GM19328 (cell line): ENCODE data around the gene TNS3.
"Not testable (repeated sequence)": the region's sequence is repeated elsewhere in the genome, so short reads cannot be mapped to it uniquely, and the experiment has no call there.

Experiments used
- ATAC-seq: cut with Tn5 transposase; IDR thresholded peaks from one replicate; pipeline ENCODE4 v1.9.1; 2021; ENCODE audit warnings: mild to moderate bottlenecking, moderate library complexity; ENCODE audit not compliant: unreplicated experiment

The TNS3 gene

DNA sequence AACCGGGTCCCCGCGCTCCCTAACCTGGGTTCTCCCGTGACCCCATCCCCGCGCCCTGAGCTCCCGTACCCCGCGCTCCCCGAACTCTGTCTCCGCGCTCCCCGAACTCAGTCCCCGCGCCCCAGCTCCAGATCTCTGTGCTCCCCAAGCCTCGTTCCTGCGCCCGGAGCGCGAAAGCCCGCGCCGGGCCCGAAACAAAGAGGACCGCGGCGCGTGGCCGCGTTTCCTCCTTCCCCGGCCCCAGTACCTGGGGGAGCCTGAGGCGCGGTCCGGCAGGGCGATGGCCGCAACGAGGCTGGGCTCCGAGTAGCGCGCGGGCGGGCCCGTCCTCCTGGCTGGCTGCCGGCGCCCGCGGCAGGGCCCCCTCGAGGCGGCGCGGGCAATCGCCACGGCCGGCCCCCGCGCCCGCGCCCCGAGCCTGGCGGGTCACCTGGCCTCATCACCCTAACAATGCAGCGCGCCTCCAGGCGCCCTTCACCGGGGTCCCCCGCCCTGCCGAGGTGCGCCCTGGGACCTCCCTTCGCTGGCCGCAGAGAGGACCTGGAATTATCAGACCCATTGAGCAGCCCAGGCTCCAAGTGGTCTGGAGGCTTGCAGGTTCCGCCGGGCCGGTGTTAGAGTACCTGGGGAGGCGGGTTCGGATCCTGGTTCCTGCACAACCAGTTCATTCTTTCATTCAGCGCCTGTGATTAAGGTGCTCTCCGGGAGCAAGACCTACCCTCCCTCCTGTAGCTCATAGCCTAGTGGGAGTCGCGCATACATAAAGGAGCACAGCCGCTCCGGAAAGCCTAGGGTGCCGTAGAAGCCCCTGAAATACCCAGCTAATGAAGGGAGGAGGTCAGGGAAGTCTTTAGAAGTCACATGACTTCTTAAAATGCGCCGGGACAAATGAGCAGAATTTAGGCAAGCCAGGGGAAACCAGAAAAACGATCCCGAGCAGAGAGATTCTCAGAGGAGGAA lies at the start of gene TNS3:
TSS of gene TNS3 (minus strand) at position 308 of the 960 bp plus-strand sequence. CDS start 142,475 bp downstream, outside the sequence.
- no peak for ATAC-seq

DNA sequence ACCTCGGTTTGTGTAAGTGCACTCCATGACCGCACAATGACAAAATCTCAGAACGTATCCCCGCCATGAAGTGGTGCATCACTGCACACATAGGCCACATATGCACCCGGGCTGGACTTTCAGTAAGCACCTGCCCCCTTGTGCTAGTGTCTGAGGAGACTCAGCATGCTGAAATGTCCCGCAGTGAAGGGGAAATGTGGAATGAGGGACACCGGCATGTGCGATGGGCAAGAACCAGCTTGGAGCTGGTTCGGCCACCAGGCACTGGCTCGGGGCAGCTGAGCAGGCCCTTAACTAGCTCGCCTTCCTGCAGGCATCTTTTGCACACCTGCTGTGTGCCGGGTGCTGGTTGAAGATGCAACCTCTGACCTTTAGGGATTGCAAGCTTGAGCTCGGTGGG lies 49.8 kb upstream of the TNS3 start:
- ATAC-seq: no peak

DNA sequence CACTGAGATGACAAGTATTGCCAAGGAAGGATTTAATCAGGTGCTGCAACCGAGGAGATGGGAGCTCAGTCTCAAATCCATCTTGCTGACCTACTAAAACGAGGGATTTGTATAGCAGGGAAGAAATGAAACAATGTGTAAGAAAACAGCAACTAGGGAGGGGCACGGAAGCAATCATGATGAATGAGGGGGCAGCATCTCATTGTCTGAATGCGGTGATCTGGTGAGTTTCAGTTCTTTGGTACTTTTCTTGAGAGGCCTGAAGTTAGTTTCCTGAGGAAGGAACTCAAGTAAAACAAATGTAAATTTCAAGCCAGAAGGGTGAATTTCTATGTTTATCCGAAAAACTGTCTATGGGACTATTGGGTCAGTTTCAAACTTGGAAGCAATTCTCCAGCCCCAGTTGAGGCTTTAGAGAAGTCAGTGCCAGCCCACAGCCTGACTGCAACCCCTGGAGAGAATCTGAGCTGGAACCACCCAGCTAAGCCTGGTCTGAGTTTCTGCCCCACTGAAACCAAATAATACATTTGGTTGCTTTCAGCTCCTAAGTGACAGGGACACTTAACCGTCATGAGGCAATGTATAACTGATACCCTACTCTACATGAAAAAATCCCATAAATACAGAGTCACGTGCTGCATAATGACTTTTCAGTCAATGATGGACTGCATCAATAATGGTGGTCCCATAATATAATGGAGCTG lies 45.8 kb upstream of the TNS3 start:
- ATAC-seq: no peak

DNA sequence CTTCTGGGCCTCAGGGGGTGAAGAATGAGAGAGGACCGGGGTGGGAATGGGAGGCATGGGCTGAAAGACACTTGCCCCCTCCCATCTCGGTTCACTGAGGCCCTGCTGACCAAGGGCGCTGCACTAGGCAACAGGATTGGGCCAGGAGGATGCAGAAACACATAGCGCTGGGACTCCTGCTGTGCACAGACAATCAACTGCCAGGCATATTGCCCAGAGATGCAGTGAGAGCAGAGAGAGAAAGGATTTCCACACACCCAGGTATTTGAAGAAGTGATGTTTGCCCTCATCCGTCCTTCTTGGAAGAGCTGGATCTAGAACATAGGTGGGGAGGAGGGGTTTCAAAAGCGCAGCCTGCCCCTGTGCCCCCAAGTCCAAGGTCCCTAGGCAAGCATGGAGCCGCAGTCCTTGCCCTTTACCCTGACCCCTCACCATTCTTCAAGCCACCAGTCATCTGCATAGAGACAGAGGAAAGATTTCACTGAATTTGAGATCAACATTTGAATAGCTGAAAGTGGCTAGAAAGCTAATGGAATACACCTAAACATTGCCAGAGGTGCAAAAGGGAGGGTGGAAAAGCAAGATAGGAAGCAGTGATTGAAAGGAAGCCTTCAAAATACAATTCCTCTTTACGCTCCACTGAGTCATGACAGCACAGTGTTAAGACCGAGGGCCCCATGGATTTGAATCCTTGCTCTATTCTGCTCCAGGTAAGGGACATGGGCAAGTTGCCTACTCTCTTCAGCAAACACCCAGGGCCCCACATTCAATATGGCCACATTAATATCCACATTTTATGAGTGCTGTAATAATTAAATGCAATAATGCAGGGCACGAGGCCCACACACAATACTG lies 44.2 kb upstream of the TNS3 start:
- no peak for ATAC-seq

DNA sequence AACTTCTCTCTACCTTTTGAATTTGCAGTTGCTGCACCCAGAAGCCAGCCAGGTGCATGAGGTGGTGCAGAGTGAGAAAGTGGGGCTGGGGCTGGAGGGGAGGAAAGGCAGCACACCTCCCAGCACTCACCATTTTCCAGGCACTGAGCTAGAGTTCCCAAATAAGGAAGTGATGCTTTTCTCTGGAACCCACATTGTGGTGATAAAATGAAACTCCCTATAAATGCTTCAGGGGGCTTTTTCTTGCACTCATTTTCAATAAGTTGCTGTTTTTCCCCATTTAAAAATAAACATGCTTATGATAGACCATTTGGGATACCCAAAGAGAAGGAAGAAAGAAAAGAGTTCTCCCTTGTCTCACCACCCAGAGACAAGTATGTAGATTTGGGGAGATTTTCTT lies 42.8 kb upstream of the TNS3 start:
- no peak for ATAC-seq

DNA sequence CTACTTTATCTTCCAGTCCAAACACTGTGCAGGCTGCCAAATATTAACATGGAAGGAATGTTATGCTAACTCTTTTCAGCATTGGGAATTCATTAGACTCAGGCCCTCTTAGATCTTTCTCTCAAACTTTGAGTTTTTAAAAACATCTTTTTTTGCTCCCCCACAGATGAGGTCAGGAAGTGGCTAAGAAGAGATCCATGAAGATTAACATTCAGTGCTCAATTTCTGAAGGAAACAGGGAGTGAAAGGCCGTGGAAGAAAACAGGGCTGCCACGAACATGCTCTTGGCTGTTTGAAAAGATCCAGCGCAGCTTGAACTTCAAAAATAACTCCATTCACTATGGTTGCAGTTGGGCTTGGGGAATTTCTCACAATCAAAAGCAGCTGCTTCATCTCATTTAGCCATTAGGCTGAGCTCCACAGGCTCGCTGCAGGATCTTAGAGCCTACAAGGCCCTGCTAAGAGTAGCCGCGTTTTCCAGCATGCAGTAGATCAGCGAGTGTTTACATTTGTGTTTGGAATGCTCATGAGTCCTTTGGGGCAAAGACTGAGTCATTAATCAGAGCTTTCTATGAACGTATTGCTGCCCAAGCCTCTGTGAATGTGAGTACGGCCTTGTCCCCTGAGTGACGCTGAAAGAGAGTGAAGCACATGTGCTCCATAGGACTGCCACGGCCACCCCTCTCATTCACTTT lies 41.2 kb upstream of the TNS3 start:
- no peak for ATAC-seq

DNA sequence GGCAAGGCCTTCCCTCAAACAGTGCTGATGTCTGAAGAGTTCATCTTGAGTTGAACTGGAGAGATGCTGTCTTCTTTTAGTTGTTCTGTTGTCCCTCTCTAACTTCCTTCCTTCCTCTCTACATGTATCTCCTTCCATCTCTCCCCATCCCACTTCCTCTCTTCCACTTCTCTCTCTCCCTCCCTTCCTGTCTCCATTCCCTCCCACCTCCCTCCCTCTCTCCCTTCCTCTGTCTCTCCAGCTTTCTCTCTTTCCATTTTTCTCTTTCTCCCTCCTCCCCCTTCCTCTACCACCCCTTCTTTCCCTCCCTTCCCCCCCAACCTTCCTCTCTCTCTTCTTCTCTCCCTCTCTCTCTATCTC lies 40.7 kb upstream of the TNS3 start:
- no peak for ATAC-seq

DNA sequence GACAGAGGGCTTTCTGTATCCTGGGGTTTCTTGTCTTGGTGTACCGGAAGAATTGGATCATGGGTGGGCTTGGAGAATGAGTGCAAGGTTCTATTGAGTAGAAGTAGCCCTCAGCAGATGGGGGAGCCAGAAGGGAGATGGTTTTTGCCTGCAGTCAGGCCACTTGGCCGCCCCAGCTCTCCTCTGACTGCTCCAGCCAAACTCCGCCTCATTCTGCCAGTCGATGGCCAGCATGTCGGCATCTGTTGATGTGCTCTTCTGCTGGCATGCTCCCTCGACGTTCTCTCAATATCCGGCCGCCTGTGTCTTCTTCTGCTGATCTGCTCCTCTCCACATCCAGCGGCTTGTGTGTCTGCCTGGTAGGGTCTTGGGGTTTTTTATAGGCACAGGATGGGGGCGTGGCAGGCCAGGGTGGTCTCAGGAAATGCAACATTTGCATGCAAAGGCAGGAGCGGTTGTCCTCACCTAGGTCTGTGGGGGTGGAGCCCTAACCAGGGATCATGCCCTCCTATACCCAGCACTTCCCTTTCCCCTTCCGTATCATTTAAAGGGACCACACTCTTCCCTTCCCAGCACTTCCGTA lies 40.2 kb upstream of the TNS3 start:
- no peak for ATAC-seq

DNA sequence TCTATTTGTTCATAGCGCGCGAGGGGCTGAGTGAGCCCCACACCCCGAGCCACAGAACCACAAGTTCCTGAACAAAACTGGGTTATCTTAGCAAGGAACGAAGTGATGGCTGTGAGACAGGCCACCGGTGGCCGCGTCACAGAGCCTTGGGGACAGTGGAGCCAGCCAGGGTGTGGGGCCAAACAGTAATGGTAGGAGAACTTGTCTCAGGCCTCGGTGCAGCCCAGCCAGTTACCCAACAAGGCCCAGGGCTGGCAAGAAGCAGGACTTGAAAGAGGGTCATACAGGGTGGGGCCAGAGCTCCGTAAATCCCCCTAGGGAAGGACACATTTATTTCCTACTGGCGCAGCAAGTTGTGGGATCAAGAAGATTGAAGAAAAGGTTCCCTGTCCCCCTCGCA lies 39.4 kb upstream of the TNS3 start:
- ATAC-seq: no peak

DNA sequence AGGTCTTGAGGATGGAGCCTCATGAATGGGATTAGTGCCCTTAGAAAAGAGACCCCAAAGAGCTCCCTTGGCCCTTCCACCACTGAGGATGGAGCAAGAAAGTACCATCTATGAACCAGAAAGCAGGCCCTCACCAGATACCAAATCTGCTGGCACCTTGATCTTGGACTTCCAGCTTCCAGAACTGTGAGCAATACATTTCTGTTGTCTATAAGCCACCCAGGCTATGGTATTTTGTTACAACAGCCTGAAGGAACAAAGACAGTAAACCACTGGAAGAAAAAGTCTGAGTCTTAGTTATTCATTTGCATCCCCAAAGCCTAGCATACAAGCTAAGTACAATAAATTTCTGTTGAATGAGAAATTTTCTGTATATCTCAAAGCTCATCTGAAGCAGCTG lies 37.9 kb upstream of the TNS3 start:
- no peak for ATAC-seq

DNA sequence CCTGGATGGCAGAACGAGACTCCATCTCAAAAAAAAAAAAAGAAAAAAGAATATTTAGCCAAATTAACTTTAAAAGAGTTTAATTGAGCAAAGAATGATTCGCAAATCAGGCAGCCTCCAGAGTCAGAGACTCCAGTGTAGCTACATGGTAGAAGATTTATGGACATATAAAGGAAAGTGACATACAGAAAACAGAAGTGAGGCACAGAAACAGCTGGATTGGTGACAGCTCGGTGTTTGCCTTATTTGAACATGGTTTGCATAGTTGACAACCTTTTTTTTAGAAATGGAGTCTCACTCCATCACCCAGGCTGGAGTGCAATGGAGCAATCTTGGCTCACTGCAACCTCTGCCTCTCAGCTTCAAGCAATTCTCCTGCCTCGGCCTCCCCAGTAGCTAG lies 35.2 kb upstream of the TNS3 start:
- no peak for ATAC-seq

DNA sequence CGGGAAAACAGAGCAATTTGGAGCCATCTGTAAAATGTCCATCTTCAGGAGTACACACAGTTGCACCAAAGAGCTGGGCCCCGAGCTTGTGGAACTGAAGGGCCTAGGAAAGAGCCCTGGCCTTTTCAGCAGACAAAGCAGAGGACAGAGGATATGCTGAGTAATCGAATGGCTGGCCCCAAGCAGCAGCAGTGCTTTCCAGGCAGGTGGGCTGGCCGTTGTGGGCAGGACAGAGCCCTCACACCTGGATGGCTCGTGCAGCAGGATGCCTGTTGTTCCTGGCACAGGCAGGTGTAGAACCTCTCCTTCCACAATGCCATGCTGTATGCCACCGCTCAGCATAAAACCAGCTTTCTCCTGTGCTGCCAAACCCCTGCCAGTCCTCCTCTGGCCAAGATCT lies 32.5 kb upstream of the TNS3 start:
- ATAC-seq: no peak

DNA sequence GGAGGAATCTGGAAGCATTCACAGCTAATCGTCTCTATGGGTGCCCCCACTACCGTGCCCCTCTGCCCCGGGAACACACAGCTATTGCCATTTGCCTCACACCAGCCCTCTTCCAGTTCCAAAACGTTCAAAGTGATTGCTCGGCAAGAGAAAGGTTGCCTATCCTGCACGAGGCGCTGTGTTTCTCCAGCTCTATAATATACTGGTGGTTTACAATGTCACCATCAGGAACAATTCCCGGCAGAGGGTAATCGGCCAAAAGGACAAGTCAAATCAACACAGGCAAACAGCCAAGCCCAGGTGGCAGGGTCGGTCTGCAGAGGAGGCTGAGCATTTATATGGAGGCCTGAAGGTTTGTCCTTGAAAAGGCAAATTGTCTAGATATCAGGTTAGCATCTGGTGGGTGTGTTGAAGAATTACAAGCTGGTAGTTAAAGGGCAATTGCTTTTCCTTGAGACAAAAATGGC lies 29.2 kb upstream of the TNS3 start:
- no peak for ATAC-seq

DNA sequence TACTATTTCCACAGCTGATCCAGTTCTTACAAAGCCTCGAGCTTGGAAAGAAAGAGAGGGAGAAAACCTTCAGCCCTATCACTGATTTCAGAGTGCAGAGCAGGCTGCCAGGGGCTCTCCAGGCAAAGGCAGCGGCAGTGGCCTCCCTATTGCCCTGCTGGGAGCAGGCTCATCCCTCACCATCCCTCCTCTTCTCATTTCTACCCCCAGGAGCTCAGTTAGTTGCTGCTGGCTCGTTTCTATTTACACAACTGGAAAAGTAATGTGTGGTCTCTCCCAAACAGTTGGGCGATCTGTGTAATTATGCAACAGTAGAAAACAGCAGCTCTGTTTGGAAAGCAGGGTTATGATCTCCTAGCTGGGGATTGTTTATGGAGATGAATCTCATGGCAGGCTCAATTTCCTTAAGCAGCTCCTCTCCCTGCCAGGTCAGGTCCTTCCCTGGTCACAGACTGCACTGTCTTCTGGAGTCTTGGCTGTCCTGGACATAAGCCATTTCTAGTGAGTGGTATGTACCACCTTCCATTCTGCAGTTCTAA lies 28.7 kb upstream of the TNS3 start:
- no peak for ATAC-seq

DNA sequence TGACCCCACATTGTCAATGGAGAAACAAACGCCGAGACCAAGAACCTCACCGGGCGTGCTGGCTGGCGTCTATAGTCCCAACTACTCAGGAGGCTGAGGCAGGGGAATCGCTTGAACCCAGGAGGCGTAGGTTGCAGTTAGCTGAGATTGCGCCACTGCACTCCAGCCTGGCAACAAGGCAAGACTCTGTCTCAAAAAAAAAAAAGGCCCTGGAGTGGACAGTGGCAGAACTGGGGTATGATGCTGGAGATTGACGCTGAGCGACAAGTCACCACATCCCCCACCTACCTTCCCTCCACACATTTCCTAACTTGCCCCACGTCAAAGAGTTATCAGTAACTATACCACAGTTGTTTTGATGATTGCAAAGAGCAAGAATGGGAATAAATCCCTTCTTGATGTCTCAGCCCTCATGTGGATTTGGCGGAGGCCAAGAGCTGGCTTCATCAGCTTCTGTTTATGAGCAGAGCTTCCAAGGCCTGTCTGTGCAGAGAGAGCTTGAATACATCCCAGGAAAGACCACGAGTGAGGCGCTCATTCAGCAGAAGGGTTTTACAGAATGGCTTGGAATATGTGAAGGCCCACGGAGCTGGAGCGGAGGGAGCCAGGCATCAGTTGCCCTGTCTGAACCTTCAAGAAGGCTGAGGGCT lies 28.0 kb upstream of the TNS3 start:
- no peak for ATAC-seq

DNA sequence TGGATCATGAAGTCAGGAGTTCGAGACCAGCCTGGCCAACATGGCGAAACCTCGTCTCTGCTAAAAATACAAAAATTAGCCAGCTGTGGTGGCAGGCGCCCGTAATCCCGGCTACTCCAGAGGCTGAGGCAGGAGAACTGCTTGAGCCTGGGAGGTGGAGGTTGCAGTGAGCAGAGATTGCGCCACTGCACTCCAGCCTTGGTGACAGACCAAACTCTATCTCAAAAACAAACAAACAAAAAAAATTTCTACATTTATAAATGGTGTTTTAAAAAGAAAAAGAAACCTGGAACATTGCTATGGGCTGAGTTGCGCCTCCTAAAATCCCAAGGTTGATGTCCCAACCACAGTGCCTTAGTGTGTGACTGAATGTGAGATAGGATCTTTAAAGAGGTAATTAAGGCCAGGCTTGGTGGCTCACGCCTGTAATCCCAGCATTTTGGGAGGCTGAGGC lies 24.7 kb upstream of the TNS3 start:
- ATAC-seq: not testable (repeated sequence)

DNA sequence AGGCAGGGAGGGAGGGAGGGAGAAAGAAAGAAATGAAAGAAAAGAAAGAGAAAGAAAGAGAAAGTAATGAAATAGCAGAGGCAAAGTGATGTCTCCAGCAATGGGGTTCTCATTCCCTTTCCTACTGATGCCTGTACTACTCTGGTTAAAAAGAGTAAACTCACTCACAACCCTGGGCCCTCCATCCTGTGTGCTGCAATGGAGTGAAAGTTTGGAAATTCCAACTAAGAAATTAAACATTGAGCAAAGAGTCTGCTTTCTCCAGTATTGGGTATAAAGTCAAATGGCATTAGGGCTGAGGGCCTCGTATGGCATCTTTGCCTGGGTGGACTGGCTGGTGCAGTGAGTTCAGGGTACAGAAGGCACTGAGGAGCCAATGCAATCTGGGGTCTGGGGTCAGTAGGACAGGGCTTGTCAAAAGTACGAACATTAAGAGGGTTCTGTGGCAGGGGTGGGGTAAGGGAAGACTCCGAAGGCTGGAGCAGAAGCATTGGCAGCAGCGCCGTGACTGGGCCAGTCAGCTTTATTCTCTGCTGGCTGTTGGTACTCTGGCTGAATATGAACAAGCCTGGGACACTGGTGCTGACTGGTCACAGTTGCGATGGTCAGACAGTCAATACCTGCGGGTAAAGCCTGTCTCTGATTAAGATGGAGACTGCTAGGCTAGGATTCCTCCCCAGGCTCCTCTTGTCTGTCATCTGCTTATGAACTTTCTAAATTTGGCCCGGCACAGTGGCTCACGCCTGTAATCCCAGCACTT lies 24.1 kb upstream of the TNS3 start:
- ATAC-seq: no peak

DNA sequence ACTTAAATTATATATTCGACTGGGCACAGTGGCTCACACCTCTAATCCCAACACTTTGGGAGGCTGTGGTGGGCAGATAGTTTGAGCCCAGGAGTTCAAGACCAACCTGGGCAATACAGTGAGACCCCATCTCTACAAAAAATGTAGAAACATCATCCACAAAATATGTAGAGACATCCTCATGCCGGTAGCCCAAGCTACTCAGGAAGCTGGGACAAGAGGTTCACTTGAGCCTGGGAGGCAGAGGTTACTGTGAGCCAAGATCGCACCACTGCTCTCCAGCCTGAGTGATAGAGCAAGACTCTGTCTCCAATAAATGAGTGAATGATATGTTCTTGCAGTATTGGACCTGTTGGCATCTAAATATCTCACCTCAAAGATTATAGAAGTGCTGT lies 22.6 kb upstream of the TNS3 start:
- no peak for ATAC-seq
